HepG2 (cell line): Measurements from ENCODE around the gene PIGV. TPM values are rescaled to one million over a fixed set of nuclear protein-coding genes. Genes with fewer than 3 reads are reported as not detected.

Experiments
- AKNA ChIP-seq: sonication (generic); formaldehyde crosslinking; IDR thresholded peaks from 2 replicates; pipeline ENCODE4 v1.4.0; 2020; ENCODE audit warnings: missing genetic modification reagents, borderline replicate concordance
- BHLHE40 ChIP-seq: IDR thresholded peaks from 2 replicates; pipeline ENCODE4 v1.6.1; 2011; ENCODE audit warnings: low read length, improper control_type of control experiment
- FOXA3 ChIP-seq: IDR thresholded peaks from 2 replicates; pipeline ENCODE4 v1.6.1; 2016; ENCODE audit warnings: missing genetic modification reagents, missing compliant biosample characterization
- MATR3 ChIP-seq: sonication (generic); formaldehyde crosslinking; IDR thresholded peaks from 2 replicates; pipeline ENCODE4 v1.4.0; 2020; ENCODE audit warnings: missing genetic modification reagents
- REL ChIP-seq: sonication (generic); formaldehyde crosslinking; conservative IDR thresholded peaks from 2 replicates; pipeline ENCODE4 v1.8.0; 2022; ENCODE audit warnings: mild to moderate bottlenecking, missing genetic modification reagents, moderate library complexity
- STAT6 ChIP-seq: sonication (generic); formaldehyde crosslinking; IDR thresholded peaks from 2 replicates; pipeline ENCODE4 v1.4.0; 2020; ENCODE audit warnings: missing genetic modification reagents, mild to moderate bottlenecking, borderline replicate concordance
- ZBTB49 ChIP-seq: sonication (generic); formaldehyde crosslinking; IDR thresholded peaks from 2 replicates; pipeline ENCODE4 v1.4.0; 2020; ENCODE audit warnings: missing genetic modification reagents, borderline replicate concordance
- ZNF207 ChIP-seq: fragments of 450-650 bp; IDR thresholded peaks from 2 replicates; pipeline ENCODE4 v1.6.1; 2016; ENCODE audit warnings: antibody characterized with exemption, borderline replicate concordance
- ZNF34 ChIP-seq: sonication (generic); formaldehyde crosslinking; IDR thresholded peaks from 2 replicates; pipeline ENCODE4 v1.4.0; 2020; ENCODE audit warnings: mild to moderate bottlenecking, missing genetic modification reagents, borderline replicate concordance
- ZNF850 ChIP-seq: sonication (generic); formaldehyde crosslinking; conservative IDR thresholded peaks from 2 replicates; pipeline ENCODE4 v1.9.0; 2021; ENCODE audit warnings: mild to moderate bottlenecking, missing genetic modification reagents
- polyA plus RNA-seq, 8 experiments: library from polyadenylated mRNA; depleted of rRNA in 3 of 8; stranded (reverse) in 7 of 8; unstranded in 1 of 8; fragments of >200 nt; fragmentation: Illumina TruSeq in 4 of 8; extraction: Trizol in 4 of 8; gene quantifications; 2 replicates each; pipeline versions ENCODE4 v1.2.1 to v1.2.3, GENCODE V29; 2011 to 2016; ENCODE audit warnings: low read depth in 4 of 8, missing spikeins in 1 of 8, mixed read lengths in 1 of 8; ENCODE audit not compliant: insufficient read depth in 1 of 8
- total RNA-seq, 5 experiments: library from RNA; depleted of rRNA; stranded (reverse); fragments of >200 nt; fragmentation: Illumina TruSeq; extraction: Trizol; gene quantifications; 2 replicates each; pipeline ENCODE4 v1.2.3, GENCODE V29; 2016; ENCODE audit warnings: low read depth in 1 of 5
- TF ChIP-seq, protein P1 (sequence below): IDR thresholded peaks from 2 replicates; pipeline ENCODE4 v1.6.1; 2016; ENCODE audit warnings: missing genetic modification reagents, missing compliant biosample characterization
- TF ChIP-seq, protein P2 (sequence below): IDR thresholded peaks from 2 replicates; pipeline ENCODE4 v1.6.1; 2016; ENCODE audit warnings: low read depth, control low read depth

Gene PIGV
- total and polyA plus RNA-seq, 2 of the 13 experiments (the other 11 are each of a cell fraction or from before 2014, with no cell fraction given) = 13.5 to 22.7 TPM

DNA sequence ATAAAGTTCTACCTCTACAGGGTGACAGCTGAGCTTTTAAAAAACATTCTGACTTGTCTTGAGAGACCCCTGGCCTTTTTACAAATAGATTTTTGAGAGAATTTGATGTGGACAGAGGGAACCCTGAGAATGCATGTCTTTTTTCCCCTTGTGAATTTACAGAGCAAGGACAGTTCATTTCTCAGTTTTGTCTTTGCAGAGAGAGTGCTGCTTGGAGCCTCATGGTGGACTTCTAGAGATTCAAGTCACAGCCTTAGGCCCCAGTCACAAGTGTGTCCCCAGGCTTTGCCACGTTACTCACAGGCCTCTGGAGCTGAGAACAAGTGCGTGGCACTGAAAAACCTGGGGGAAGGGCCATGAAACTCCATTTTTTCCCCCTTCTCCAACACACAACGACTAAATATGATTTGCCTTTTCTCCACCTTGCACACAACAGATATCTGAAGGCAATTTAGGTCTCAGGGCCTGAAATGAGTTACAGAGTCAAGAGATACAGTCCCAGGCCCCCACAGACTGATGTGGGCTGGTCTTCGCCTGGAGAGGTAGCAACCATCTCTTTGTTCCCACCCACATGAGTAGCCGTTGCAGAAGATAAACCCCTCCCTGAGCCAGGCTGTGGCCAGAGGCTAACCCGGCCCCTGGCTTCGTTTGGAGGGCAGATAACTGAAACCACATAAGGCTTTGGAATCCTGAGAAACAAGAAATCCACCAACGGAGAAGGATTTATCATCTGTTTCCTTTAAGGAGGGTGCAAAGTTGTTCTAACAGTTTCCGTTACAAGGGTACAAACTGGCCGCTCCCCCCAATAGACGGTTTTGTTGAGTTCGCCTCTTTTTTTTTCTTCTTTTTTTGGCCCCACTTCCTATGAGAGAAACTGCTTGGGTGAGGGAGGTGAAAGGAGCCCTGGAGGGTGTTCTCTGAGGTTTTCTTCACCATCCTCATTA, 1.0 kb upstream of the PIGV start (continued):
- peak; percentile 60; the same call in 1 of the 2 replicates for TF ChIP-seq STAT6
- TF ChIP-seq AKNA (CRISPR knock-in tag) = no peak
- TF ChIP-seq, protein P1, sequence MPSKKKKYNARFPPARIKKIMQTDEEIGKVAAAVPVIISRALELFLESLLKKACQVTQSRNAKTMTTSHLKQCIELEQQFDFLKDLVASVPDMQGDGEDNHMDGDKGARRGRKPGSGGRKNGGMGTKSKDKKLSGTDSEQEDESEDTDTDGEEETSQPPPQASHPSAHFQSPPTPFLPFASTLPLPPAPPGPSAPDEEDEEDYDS (CRISPR knock-in tag) = peak; percentile 95
- no peak for TF ChIP-seq REL (CRISPR knock-in tag)
- TF ChIP-seq ZNF207 = no peak
- TF ChIP-seq MATR3 (CRISPR knock-in tag) = no peak
- TF ChIP-seq ZNF850 = no peak
- no peak for TF ChIP-seq ZBTB49
- TF ChIP-seq, protein P2, sequence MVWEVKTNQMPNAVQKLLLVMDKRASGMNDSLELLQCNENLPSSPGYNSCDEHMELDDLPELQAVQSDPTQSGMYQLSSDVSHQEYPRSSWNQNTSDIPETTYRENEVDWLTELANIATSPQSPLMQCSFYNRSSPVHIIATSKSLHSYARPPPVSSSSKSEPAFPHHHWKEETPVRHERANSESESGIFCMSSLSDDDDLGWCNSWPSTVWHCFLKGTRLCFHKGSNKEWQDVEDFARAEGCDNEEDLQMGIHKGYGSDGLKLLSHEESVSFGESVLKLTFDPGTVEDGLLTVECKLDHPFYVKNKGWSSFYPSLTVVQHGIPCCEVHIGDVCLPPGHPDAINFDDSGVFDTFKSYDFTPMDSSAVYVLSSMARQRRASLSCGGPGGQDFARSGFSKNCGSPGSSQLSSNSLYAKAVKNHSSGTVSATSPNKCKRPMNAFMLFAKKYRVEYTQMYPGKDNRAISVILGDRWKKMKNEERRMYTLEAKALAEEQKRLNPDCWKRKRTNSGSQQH (CRISPR knock-in tag) = no peak
- no peak for TF ChIP-seq ZNF34
- no peak for TF ChIP-seq BHLHE40
- TF ChIP-seq FOXA3 (CRISPR knock-in tag) = no peak; the same call in 1 of the 2 replicates
